ENCODE results near the gene MT1B.

The MT1B gene

DNA sequence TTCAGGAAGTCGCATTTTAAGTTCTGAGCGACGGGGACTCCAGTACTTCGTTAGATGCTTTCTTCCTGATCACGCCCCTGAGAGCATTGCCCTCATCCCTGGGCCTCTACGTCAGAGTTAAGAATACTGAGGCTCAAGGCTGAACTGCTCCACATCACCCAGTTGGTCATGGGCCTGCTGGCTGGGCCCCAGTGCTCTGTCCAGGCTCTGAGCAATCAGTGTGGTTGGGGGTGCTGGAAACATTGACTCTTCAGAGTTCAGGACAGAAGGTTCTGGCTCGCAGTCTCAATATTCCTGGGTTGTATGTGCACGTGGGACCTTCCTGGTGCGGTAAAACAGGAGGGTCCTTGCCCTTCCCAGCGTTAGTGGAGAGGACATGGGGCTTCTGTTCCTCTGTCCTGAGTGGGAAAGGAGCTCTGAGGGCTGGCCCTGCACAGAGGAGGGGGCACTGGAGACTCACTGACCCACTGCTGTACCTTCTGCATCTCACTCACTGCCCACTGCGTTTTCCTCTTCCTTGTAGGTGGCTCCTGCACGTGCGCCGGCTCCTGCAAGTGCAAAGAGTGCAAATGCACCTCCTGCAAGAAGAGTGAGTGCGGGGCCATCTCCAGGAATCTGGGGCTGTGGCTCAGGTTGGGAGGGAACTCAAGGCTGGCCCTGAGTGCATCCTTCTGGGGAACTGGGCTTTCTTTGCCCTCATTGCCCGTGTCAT, 25.6 kb upstream of the MT1B start:
- Mint-ChIP-seq H3K27ac (peak overlapping the region; percentile 96), H3K4me1 (ENCODE audit: low read depth) (peaks cover 28% of the 10 kb centered on the region), H3K27me3 (ENCODE audit: low read depth) (peaks cover 14% of the 10 kb centered on the region), H3K4me3 (peak overlapping the region; percentile 99), H3K36me3 (ENCODE audit: low read depth) (no peaks in the 10 kb centered on the region), H3K9me3 (no peaks in the 10 kb centered on the region)
- DNase-seq (ENCODE audit: low spot score): no peak

DNA sequence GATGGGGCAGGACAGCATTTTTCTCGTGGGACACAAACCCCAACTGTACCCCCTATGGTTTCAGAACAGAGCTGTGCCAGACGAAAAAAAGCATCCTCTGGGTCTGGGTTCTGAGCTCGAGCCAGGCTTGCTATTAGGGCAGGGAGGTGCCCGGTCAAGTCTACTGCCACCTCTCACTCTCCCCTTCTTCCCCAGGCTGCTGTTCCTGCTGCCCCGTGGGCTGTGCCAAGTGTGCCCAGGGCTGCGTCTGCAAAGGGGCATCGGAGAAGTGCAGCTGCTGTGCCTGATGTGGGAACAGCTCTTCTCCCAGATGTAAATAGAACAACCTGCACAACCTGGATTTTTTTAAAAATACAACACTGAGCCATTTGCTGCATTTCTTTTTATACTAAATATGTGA, 25.0 kb upstream of the MT1B start:
- peaks cover 19% of the 10 kb centered on the region for H3K27me3 Mint-ChIP-seq (ENCODE audit: low read depth)
- DNase-seq (ENCODE audit: low spot score): no peak

GRCh38 chr16:56628486-56629350, 23.0 kb upstream of the MT1B start:
- Mint-ChIP-seq H3K27me3 (ENCODE audit: low read depth) (peaks cover 35% of the 10 kb centered on the region), H3K9me3 (no peaks in the 10 kb centered on the region), H3K4me1 (ENCODE audit: low read depth) (peaks cover 33% of the 10 kb centered on the region), H3K27ac (no peak overlapping the region), H3K36me3 (ENCODE audit: low read depth) (no peaks in the 10 kb centered on the region), H3K4me3 (peak overlapping the region; percentile 19)
- no peak for DNase-seq (ENCODE audit: low spot score)

More for the DNA sequence above, 25.0 kb upstream of the MT1B start:
- H3K4me1 Mint-ChIP-seq (ENCODE audit: low read depth): peaks cover 29% of the 10 kb centered on the region
- peak overlapping the region; percentile 96 for H3K27ac Mint-ChIP-seq
- H3K9me3 Mint-ChIP-seq: no peaks in the 10 kb centered on the region
- H3K4me3 Mint-ChIP-seq: peak overlapping the region; percentile 99
- H3K36me3 Mint-ChIP-seq (ENCODE audit: low read depth): no peaks in the 10 kb centered on the region

DNA sequence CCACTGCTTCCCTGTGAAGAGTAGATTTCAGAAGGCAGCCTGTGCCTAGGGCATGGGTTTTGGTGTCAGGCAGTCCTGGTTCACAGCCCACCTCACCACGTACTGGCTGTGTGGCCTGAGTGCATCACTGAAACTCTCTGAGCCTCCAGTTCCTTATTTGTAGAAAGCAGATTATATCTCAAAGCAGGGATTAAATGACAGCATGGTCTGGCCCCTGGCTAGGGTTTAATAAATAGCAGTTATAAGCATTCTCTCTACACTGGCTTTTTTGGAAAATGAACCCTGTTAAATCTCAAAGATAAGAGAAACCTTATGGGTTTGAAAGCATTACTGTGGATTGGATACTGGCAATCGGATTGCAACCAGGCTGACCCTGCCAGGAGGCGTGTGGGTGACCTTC, 22.2 kb upstream of the MT1B start:
- DNase-seq (ENCODE audit: low spot score): no peak
- H3K27ac Mint-ChIP-seq: no peak overlapping the region
- H3K4me3 Mint-ChIP-seq: no peak overlapping the region
- no peaks in the 10 kb centered on the region for H3K36me3 Mint-ChIP-seq (ENCODE audit: low read depth)
- H3K27me3 Mint-ChIP-seq (ENCODE audit: low read depth): peaks cover 43% of the 10 kb centered on the region
- no peaks in the 10 kb centered on the region for H3K9me3 Mint-ChIP-seq
- peaks cover 31% of the 10 kb centered on the region for H3K4me1 Mint-ChIP-seq (ENCODE audit: low read depth)

- peaks cover 49% of the 10 kb centered on the region for H3K27me3 Mint-ChIP-seq (ENCODE audit: low read depth)
- H3K36me3 Mint-ChIP-seq (ENCODE audit: low read depth): peaks cover 4% of the 10 kb centered on the region
- peaks cover 31% of the 10 kb centered on the region for H3K4me1 Mint-ChIP-seq (ENCODE audit: low read depth)
- H3K4me3 Mint-ChIP-seq: no peak overlapping the region
- H3K27ac Mint-ChIP-seq: no peak overlapping the region
- H3K9me3 Mint-ChIP-seq: no peaks in the 10 kb centered on the region
- no peak for DNase-seq (ENCODE audit: low spot score)
Observed at GRCh38 chr16:56630134-56630533, 21.6 kb upstream of the MT1B start.

GRCh38 chr16:56631197-56631596, 20.5 kb upstream of the MT1B start:
- Mint-ChIP-seq H3K36me3 (ENCODE audit: low read depth) (peaks cover 4% of the 10 kb centered on the region), H3K27me3 (ENCODE audit: low read depth) (peaks cover 57% of the 10 kb centered on the region), H3K4me3 (no peak overlapping the region), H3K4me1 (ENCODE audit: low read depth) (peaks cover 31% of the 10 kb centered on the region), H3K27ac (no peak overlapping the region), H3K9me3 (no peaks in the 10 kb centered on the region)
- DNase-seq (ENCODE audit: low spot score): no peak

DNA sequence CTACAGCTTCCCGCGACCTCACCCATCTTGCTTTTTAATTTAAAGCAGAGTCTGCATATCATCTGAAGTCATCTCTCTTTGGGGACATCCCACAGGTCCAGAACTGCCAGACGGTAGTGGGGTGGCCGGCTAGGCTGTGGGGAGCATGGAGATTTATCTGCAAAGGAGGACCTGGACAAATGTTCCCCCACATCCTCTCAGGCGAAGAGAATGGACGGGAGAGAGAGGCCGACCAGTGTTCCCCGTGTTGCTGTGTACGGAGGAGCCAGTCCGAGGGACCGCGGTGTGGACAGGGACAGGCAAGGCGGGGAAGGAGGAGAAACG, 19.9 kb upstream of the MT1B start:
- peaks cover 4% of the 10 kb centered on the region for H3K36me3 Mint-ChIP-seq (ENCODE audit: low read depth)
- no peak overlapping the region for H3K27ac Mint-ChIP-seq
- H3K27me3 Mint-ChIP-seq (ENCODE audit: low read depth): peaks cover 62% of the 10 kb centered on the region
- H3K4me3 Mint-ChIP-seq: peak overlapping the region; percentile 66
- H3K4me1 Mint-ChIP-seq (ENCODE audit: low read depth): peaks cover 28% of the 10 kb centered on the region
- H3K9me3 Mint-ChIP-seq: no peaks in the 10 kb centered on the region
- no peak for DNase-seq (ENCODE audit: low spot score)

DNA sequence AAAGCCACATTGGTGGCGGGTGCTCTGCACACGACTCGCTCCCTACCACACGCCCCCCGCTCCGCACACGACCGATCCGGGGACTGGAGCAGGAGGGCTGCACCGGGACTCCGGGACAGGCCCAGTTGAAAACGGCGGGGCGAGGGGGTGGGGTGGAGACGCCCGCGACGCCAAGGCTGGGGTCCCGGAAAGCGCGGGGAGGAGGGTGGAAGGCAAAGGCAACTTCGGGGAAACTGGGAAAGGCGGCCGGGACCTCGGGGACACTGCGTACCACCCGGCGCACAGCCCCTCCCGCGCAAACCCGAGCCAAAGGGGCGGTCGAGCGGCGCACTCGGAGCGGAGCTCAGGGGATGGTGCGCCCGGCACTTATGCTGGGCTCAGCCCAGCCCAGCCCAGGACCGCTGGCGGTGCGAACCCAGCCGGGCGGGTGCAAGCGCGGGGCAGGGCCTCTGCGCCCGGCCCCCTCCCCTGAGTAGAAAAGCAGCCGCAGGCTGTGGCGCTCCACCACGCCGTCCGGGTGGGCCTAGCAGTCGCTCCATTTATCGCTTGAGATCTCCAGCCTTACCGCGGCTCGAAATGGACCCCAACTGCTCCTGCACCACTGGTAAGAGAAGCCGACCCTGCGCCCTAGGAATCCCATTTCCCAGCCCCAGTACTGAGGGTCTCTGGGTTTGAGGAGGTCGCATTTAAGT, 19.4 kb upstream of the MT1B start, which contains the start of gene MT1M:
Gene MT1M, plus strand, starts transcription at position 504 of the 692 bp plus-strand sequence. Its CDS starts 73 bp downstream, at position 577.
- Mint-ChIP-seq H3K4me1 (ENCODE audit: low read depth) (peaks cover 24% of the 10 kb centered on the region), H3K4me3 (peak within 1 kb of the TSS; percentile 66), H3K27me3 (ENCODE audit: low read depth) (peaks cover 68% of the 10 kb centered on the region), H3K36me3 (ENCODE audit: low read depth) (peaks cover 4% of the 10 kb centered on the region), H3K9me3 (no peaks in the 10 kb centered on the region), H3K27ac (no peak within 1 kb of the TSS)
- DNase-seq (ENCODE audit: low spot score): no peak

DNA sequence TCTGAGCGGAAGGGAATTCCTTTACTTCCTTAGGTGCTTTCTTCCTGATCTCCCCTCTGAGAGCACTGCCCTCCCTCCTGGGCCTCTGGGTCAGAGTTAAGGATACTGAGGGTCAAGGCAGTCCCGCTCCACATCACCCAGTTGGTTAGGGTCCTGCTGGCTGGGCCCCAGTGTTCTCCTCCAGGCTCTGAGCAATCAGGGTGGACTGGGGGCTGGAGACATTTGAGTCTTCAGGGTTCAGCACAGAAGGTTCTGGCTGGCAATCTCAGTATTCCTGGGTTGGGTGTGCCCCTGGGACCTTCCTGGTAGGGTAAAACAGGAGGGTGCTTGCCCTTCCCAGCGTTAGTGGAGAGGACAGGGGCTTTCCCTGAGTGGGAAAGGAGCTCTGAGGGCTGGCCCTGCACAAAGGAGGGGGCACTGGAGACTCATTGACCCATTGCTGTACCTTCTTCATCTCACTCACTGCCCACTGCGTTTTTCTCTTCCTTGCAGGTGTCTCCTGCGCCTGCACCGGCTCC, 18.8 kb upstream of the MT1B start:
- Mint-ChIP-seq H3K27ac (no peak overlapping the region), H3K4me3 (peak overlapping the region; percentile 54), H3K27me3 (ENCODE audit: low read depth) (peaks cover 74% of the 10 kb centered on the region), H3K36me3 (ENCODE audit: low read depth) (peaks cover 4% of the 10 kb centered on the region), H3K4me1 (ENCODE audit: low read depth) (peaks cover 29% of the 10 kb centered on the region), H3K9me3 (no peaks in the 10 kb centered on the region)
- DNase-seq (ENCODE audit: low spot score): no peak

- Mint-ChIP-seq H3K4me1 (ENCODE audit: low read depth) (peaks cover 31% of the 10 kb centered on the region), H3K27me3 (ENCODE audit: low read depth) (peaks cover 77% of the 10 kb centered on the region)
Observed at GRCh38 chr16:56633535-56633934, 18.2 kb upstream of the MT1B start.

DNA sequence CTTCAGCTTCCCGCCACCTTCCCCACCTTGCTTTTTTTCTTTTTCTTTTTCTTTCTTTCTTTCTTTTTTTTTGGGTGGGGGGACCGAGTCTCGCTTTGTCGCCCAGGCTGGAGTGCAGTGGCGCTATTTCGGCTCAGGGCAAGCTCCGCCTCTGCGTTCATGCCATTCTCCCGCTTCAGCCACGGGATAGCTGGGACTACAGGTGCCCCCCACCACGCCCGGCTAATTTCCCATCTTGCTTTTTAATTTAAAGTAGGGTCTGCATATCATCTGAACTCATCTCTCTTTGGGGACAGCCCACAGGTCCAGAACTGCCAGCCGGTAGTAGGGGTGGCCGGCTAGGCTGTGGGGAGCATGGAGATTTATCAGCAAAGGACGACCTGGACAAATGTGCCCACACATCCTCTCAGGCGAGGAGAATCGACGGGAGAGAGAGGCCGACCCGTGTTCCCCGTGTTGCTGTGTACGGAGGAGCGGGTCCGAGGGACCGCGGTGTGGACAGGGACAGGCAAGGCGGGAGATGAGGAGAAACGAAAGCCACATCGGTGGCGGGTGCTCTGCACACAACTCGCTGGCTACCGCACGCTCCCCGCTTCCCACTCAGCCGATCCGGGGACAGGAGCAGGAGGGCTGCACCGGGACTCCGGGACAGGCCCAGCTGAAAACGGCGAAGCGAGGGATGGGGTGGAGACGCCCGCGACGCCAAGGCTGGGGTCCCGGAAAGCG, 16.8 kb upstream of the MT1B start:
- peak overlapping the region; percentile 5 for H3K27ac Mint-ChIP-seq
- peaks cover 31% of the 10 kb centered on the region for H3K4me1 Mint-ChIP-seq (ENCODE audit: low read depth)
- H3K27me3 Mint-ChIP-seq (ENCODE audit: low read depth): peaks cover 89% of the 10 kb centered on the region
- peak overlapping the region; percentile 73 for H3K4me3 Mint-ChIP-seq
- DNase-seq (ENCODE audit: low spot score): no peak
- H3K36me3 Mint-ChIP-seq (ENCODE audit: low read depth): peaks cover 4% of the 10 kb centered on the region
- H3K9me3 Mint-ChIP-seq: no peaks in the 10 kb centered on the region

More at GRCh38 chr16:56633535-56633934, 18.2 kb upstream of the MT1B start:
- no peak overlapping the region for H3K27ac Mint-ChIP-seq
- no peak overlapping the region for H3K4me3 Mint-ChIP-seq
- no peaks in the 10 kb centered on the region for H3K9me3 Mint-ChIP-seq
- no peak for DNase-seq (ENCODE audit: low spot score)
- H3K36me3 Mint-ChIP-seq (ENCODE audit: low read depth): peaks cover 4% of the 10 kb centered on the region

DNA sequence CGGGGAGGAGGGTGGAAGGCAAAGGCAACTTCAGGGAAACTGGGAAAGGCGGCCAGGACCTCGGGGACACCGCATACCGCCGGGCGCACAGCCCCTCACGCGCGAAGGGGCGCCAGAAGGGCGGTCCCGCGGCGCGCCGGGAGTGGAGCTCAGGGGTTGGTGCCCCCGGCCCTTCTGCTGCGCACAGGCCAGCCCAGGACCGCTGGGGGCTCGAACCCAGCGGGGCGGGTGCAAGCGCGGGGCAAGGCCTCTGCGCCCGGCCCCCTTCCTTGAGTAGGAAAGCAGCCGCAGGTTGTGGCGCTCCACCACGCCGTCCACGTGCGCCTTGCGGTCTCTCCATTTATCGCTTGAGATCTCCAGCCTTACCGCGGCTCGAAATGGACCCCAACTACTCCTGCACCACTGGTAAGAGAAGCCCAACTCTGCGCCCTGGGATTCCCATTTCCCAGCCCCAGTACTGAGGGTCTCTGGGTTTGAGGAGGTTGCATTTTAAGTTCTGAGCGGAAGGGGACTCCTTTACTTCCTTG, 16.2 kb upstream of the MT1B start:
- Mint-ChIP-seq H3K4me3 (peak overlapping the region; percentile 45), H3K4me1 (ENCODE audit: low read depth) (peaks cover 27% of the 10 kb centered on the region), H3K36me3 (ENCODE audit: low read depth) (peaks cover 4% of the 10 kb centered on the region), H3K27me3 (ENCODE audit: low read depth) (peaks cover 89% of the 10 kb centered on the region), H3K9me3 (no peaks in the 10 kb centered on the region), H3K27ac (no peak overlapping the region)
- no peak for DNase-seq (ENCODE audit: low spot score)

All from T-helper 2 cell treated with Interferon-gamma antibody and Interleukin-4, amounts not matched to agents 5 μg/mL and 100 μg/mL, for 36 hours (primary cell).